H1 (cell line): ENCODE data around the gene GNB1L. TPM values are rescaled to one million over a fixed set of nuclear protein-coding genes. Genes with fewer than 3 reads are reported as not detected.
A peak's percentile ranks its signal among the peaks of the same experiment; 100 is the strongest.

Source experiments
- SUZ12 ChIP-seq: fragments of 200-600 bp; sonication (generic); IDR thresholded peaks from 2 replicates; pipeline ENCODE4 v1.6.1; 2012; ENCODE audit warnings: mild to moderate bottlenecking, inconsistent platforms, low read length, moderate library complexity, mixed read lengths
- polyA plus RNA-seq, 7 experiments: library from polyadenylated mRNA; depleted of rRNA in 3 of 7; stranded (reverse) in 5 of 7; unstranded in 2 of 7; fragments of >200 nt in 5 of 7; fragments of 200-250 nt in 2 of 7; gene quantifications; 1 replicate in 5 of 7; 2 replicates in 1 of 7; 4 replicates in 1 of 7; pipeline versions ENCODE4 v1.2.1 to v1.2.3, GENCODE V29; 2011 to 2013; ENCODE audit warnings: missing spikeins in 2 of 7, mixed read lengths in 2 of 7
- total RNA-seq: library from RNA; stranded (reverse); fragmentation: NEBNext Ultra II Directional; extraction: Animal tissue kit (Norgen Biotek cat#: 25700); gene quantifications from 2 replicates; pipeline ENCODE4 v1.2.1, GENCODE V29; 2021
- TF ChIP-seq, protein P1 (sequence below): fragments of 300-600 bp; sonication (generic); IDR thresholded peaks from 2 replicates; pipeline ENCODE4 v1.7.1; 2012; ENCODE audit warnings: low read length, moderate library complexity, mild to moderate bottlenecking, inconsistent platforms; ENCODE audit not compliant: insufficient replicate concordance

The GNB1L gene
- total and polyA plus RNA-seq, 2 of the 8 experiments (the other 6 are each of a cell fraction or from before 2014, with no cell fraction given), result 14.0 to 15.6 TPM

DNA sequence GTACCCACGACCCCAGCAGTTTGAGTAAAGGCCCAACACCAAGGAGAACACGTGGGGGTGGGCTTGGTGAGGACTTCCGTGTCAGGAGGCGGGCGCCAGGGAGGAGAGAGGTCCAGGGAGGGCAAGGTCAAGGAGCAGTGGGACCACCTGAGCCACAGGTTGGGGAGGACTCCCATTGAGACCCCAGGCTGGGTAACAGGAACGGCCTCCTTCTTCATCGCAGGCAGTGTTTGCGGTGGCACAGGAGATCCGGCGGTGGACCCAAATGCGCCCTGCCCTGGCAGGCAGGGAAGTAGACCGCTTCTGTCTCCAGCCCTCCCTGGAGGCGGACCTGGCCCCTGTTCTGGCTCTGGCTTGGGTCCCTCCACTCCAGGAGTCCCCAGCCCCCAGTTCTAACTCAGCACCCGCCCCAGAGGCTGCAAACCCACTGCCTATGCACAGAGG lies 100.0 kb downstream of the GNB1L start (continued):
- TF ChIP-seq, protein P1, sequence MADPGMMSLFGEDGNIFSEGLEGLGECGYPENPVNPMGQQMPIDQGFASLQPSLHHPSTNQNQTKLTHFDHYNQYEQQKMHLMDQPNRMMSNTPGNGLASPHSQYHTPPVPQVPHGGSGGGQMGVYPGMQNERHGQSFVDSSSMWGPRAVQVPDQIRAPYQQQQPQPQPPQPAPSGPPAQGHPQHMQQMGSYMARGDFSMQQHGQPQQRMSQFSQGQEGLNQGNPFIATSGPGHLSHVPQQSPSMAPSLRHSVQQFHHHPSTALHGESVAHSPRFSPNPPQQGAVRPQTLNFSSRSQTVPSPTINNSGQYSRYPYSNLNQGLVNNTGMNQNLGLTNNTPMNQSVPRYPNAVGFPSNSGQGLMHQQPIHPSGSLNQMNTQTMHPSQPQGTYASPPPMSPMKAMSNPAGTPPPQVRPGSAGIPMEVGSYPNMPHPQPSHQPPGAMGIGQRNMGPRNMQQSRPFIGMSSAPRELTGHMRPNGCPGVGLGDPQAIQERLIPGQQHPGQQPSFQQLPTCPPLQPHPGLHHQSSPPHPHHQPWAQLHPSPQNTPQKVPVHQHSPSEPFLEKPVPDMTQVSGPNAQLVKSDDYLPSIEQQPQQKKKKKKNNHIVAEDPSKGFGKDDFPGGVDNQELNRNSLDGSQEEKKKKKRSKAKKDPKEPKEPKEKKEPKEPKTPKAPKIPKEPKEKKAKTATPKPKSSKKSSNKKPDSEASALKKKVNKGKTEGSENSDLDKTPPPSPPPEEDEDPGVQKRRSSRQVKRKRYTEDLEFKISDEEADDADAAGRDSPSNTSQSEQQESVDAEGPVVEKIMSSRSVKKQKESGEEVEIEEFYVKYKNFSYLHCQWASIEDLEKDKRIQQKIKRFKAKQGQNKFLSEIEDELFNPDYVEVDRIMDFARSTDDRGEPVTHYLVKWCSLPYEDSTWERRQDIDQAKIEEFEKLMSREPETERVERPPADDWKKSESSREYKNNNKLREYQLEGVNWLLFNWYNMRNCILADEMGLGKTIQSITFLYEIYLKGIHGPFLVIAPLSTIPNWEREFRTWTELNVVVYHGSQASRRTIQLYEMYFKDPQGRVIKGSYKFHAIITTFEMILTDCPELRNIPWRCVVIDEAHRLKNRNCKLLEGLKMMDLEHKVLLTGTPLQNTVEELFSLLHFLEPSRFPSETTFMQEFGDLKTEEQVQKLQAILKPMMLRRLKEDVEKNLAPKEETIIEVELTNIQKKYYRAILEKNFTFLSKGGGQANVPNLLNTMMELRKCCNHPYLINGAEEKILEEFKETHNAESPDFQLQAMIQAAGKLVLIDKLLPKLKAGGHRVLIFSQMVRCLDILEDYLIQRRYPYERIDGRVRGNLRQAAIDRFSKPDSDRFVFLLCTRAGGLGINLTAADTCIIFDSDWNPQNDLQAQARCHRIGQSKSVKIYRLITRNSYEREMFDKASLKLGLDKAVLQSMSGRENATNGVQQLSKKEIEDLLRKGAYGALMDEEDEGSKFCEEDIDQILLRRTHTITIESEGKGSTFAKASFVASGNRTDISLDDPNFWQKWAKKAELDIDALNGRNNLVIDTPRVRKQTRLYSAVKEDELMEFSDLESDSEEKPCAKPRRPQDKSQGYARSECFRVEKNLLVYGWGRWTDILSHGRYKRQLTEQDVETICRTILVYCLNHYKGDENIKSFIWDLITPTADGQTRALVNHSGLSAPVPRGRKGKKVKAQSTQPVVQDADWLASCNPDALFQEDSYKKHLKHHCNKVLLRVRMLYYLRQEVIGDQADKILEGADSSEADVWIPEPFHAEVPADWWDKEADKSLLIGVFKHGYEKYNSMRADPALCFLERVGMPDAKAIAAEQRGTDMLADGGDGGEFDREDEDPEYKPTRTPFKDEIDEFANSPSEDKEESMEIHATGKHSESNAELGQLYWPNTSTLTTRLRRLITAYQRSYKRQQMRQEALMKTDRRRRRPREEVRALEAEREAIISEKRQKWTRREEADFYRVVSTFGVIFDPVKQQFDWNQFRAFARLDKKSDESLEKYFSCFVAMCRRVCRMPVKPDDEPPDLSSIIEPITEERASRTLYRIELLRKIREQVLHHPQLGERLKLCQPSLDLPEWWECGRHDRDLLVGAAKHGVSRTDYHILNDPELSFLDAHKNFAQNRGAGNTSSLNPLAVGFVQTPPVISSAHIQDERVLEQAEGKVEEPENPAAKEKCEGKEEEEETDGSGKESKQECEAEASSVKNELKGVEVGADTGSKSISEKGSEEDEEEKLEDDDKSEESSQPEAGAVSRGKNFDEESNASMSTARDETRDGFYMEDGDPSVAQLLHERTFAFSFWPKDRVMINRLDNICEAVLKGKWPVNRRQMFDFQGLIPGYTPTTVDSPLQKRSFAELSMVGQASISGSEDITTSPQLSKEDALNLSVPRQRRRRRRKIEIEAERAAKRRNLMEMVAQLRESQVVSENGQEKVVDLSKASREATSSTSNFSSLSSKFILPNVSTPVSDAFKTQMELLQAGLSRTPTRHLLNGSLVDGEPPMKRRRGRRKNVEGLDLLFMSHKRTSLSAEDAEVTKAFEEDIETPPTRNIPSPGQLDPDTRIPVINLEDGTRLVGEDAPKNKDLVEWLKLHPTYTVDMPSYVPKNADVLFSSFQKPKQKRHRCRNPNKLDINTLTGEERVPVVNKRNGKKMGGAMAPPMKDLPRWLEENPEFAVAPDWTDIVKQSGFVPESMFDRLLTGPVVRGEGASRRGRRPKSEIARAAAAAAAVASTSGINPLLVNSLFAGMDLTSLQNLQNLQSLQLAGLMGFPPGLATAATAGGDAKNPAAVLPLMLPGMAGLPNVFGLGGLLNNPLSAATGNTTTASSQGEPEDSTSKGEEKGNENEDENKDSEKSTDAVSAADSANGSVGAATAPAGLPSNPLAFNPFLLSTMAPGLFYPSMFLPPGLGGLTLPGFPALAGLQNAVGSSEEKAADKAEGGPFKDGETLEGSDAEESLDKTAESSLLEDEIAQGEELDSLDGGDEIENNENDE, result no peak
- peak; percentile 85; the same call in 1 of the 2 replicates for TF ChIP-seq SUZ12
